Lower leg skin (tissue), 4 donors: Measurements from ENCODE around the gene CHST8. TPM values are rescaled to one million over a fixed set of nuclear protein-coding genes. Genes with fewer than 3 reads are reported as not detected.

ENCODE experiments used
- DNase-seq, 2 donors: peaks; one replicate each; pipeline ENCODE4 v3.0.0-alpha.2; 2019; ENCODE audit warnings: low spot score in 2 of 2
- H3K4me3 ChIP-seq: fragments of 200-600 bp; sonication (generic); 2 replicates; pipeline ENCODE4 v1.5.1; 2017; ENCODE audit warnings: mild to moderate bottlenecking, low read depth; ENCODE audit not compliant: poor library complexity, severe bottlenecking
- CTCF ChIP-seq, 3 donors: fragments of 450-650 bp; IDR thresholded peaks; one replicate each; pipeline ENCODE4 v1.5.1; 2016; ENCODE audit warnings: antibody characterized with exemption in 3 of 3, mild to moderate bottlenecking in 3 of 3, moderate library complexity in 2 of 3
- POLR2A ChIP-seq, 2 donors: fragments of 450-650 bp; IDR thresholded peaks; one replicate each; pipeline ENCODE4 v1.6.1; 2016 to 2017; ENCODE audit warnings: antibody characterized with exemption in 2 of 2, mild to moderate bottlenecking in 1 of 2, moderate library complexity in 1 of 2
- WGBS, 2 donors: methylation state at CpG; one replicate each; pipeline ENCODE4 v1.1.5; 2018; 5-methylcytosine and 5-hydroxymethylcytosine counted together
- intact Hi-C: fragments of 100-400 bp; cut with DNase I; formaldehyde crosslinking; loops from one replicate; pipeline ENCODE4 v1.15.0; 2023; ENCODE audit warnings: low total_unique reads
- total RNA-seq, 4 donors: library from RNA; depleted of rRNA; stranded (reverse); fragments of >200 nt; gene quantifications; one replicate each; pipeline ENCODE4 v1.1.0, GENCODE V29; 2016

Gene CHST8
- total RNA-seq, 4 donors from 2014 or later: 0.19 to 1.6 (median 0.37) TPM; not detected in 1

DNA sequence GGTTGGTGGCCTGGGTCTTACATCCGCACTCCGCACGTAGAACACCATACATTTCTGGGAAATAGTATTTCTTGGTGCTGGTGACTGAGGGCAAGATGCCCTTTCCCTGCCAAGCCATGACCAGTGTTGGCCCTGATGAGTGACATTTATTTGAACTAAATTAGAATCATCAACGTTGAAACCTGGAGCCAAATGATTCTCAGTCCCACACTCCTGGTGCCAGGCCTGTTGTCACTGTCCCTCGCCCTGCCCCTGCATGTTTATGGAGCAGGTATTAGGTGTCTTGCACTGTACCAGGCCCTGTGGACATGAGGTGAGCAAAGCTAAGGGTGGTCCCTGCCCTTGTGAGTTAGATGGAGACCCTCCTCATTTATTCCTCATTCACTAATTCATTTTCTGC is 5.8 kb downstream of the CHST8 start:
- intact Hi-C loops: no loop called here
- no peak overlapping the region for H3K4me3 ChIP-seq
- WGBS, 2 donors: 75 to 78% methylated on average over 5 of the region's 5 CpGs
- no peak for DNase-seq
- no peak for TF ChIP-seq CTCF (IDR thresholded peaks at IDR 0.05)
- no peak for TF ChIP-seq POLR2A (IDR thresholded peaks at IDR 0.05)

GRCh38 chr19:33627962-33628839 is 6.4 kb downstream of the CHST8 start:
- 82 to 85% methylated on average over 12 of the region's 12 CpGs for WGBS, 2 donors

DNA sequence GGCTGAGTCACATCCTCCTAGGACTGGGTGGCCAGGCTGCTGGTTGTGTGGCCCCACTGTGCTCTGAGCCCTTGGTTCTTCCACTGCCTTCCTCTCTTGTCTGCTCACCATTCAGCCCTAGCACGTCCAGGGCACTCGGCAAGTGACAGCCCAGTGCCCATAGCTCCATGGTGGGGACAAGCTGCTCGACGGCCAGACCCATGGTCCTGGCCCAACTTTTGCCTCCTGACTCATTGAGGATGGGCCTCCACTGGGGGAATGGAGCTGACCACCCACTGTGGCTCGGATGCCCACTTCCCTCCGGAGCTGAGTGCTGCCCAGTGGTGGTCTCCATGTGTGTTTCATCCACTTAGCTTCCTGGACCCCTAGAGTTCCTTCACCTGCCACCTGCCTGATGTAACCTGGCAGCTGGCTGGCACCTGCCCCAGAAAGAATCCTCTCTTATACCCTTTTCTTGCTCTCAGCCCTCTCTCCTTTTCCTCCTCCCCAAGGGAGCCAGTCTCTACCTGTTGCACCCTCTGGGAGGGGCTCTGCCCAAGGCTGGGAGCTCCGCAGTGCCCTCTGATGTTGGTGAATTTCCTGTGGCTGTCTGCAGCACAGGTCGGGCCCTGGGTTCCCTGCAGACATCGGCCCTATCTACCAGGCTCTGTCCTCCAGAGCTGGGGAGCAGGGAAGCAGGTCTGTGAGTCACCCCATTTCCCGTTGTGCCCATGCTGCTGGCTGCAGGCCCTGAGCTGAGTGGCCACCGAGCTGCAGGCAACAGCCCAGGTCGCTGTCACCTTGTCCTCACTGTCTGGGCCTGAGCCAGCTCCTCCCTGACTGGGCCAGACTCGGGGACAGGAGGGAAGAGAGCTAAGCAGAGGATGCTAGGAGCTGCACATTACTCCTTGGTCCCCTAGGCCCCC is 7.4 kb downstream of the CHST8 start:
- 66 to 70% methylated on average over 13 of the region's 13 CpGs for WGBS, 2 donors
- intact Hi-C loops: no loop called here
- peak in 1 of 2 donors; percentile 74 for DNase-seq
- no peak overlapping the region for H3K4me3 ChIP-seq
- TF ChIP-seq POLR2A (IDR thresholded peaks at IDR 0.05) (no peak), CTCF (IDR thresholded peaks at IDR 0.05) (no peak)

More at GRCh38 chr19:33627962-33628839, 6.4 kb downstream of the CHST8 start:
- H3K4me3 ChIP-seq: no peak overlapping the region
- intact Hi-C loops: no loop called here
- no peak for DNase-seq
- no peak for TF ChIP-seq CTCF (IDR thresholded peaks at IDR 0.05)
- TF ChIP-seq POLR2A (IDR thresholded peaks at IDR 0.05): no peak

GRCh38 chr19:33629826-33630375 is 8.1 kb downstream of the CHST8 start:
- 74 to 85% methylated on average over 5 to 9 of the region's 9 CpGs for WGBS, 2 donors
- TF ChIP-seq POLR2A (IDR thresholded peaks at IDR 0.05): no peak
- TF ChIP-seq CTCF (IDR thresholded peaks at IDR 0.05): no peak
- no peak overlapping the region for H3K4me3 ChIP-seq
- DNase-seq: peak in 1 of 2 donors; percentile 68
- intact Hi-C loops: no loop called here

DNA sequence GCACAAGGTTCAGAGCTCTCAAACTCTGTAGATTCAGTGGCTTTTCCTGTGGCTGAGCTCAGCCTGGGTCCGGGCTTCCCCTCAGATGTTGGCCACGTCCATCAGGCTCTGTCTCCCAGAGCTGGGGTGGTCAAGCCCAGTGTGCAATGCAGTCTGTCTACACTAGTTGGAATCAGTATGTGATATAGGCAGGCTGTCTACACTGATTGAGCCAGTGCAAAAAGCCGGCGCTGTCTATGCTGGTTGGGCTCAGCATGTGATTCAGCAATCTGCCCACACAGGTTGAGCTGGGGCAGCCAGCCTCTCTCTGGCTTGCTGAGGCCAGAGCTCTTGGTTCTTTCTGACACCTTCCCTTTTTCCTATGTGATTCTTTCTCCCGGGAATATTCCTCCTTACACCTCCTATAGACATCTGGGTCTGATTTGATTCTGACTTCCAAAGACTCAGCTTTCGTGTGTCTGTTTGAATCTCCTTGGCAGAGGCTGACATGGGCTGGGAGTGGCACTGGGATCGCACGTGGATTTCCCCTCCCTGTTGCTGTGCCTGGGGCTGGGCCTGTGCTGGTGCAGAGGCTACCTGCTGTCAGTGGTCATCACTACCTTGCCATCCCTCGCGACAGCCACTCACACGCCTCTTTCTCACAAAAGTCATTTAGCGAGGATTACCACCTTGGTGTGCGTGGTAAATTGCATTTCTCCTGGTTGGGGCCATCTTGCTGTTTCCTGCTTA is 9.3 kb downstream of the CHST8 start:
- intact Hi-C loops: no loop called here
- 44 to 59% methylated on average over 13 of the region's 13 CpGs for WGBS, 2 donors
- DNase-seq: peak in 1 of 2 donors; percentile 49
- TF ChIP-seq CTCF (IDR thresholded peaks at IDR 0.05): no peak
- TF ChIP-seq POLR2A (IDR thresholded peaks at IDR 0.05): no peak
- H3K4me3 ChIP-seq: no peak overlapping the region
